Stimulated activated naive B cell treated with anti-CD40 and anti-IgM and Interleukin-4, amounts not matched to agents 10 μg/mL and 1 μg/mL and 100 μg/mL, for 72 hours (primary cell): ENCODE results near the gene SLC16A11.

Experiments used
- ATAC-seq, 2 donors: fragments of 150-1000 bp; cut with Tn5 transposase; replicated peaks; 2 replicates each; pipeline ENCODE4 v1.10.0; 2021; ENCODE audit warnings: moderate library complexity in 1 of 2
- DNase-seq: peaks from one replicate; pipeline ENCODE4 v3.0.0; 2021
- H3K27ac Mint-ChIP-seq: one replicate; pipeline ENCODE4 v1.8.0; 2022; ENCODE audit warnings: mild to moderate bottlenecking, mixed read lengths
- H3K27me3 Mint-ChIP-seq, 2 donors: one replicate each; pipeline ENCODE4 v1.8.0; 2022; ENCODE audit warnings: mixed read lengths in 2 of 2
- H3K36me3 Mint-ChIP-seq, 2 donors: one replicate each; pipeline ENCODE4 v1.8.0; 2022; ENCODE audit warnings: mixed read lengths in 2 of 2, mild to moderate bottlenecking in 1 of 2
- H3K4me1 Mint-ChIP-seq, 2 donors: one replicate each; pipeline ENCODE4 v1.8.0; 2022; ENCODE audit warnings: mixed read lengths in 2 of 2, mild to moderate bottlenecking in 1 of 2
- H3K4me3 Mint-ChIP-seq, 2 donors: one replicate each; pipeline ENCODE4 v1.8.0; 2022; ENCODE audit warnings: mild to moderate bottlenecking in 2 of 2, mixed read lengths in 2 of 2, moderate library complexity in 1 of 2
- H3K9me3 Mint-ChIP-seq, 2 donors: one replicate each; pipeline ENCODE4 v1.8.0; 2022; ENCODE audit warnings: mixed read lengths in 2 of 2, mild to moderate bottlenecking in 1 of 2

Gene SLC16A11

GRCh38 chr17:7016418-7016817 lies 27.5 kb downstream of the SLC16A11 start:
- Mint-ChIP-seq H3K9me3 (no peaks in the 10 kb centered on the region), H3K27ac (peak overlapping the region; percentile 49), H3K4me1 (peaks cover 41 to 61% of the 10 kb centered on the region in 2 donors), H3K27me3 (no peaks in the 10 kb centered on the region), H3K4me3 (peak overlapping the region; percentile 94 to 100), H3K36me3 (peaks cover 37 to 50% of the 10 kb centered on the region in 2 donors)
- ATAC-seq (no peak), DNase-seq (no peak)

- Mint-ChIP-seq H3K4me1 (peaks cover 40 to 64% of the 10 kb centered on the region in 2 donors), H3K36me3 (peaks cover 37 to 53% of the 10 kb centered on the region in 2 donors), H3K4me3 (peak overlapping the region; percentile 94 to 100), H3K27ac (peak overlapping the region; percentile 98), H3K9me3 (no peaks in the 10 kb centered on the region), H3K27me3 (no peaks in the 10 kb centered on the region)
- peak; percentile 76 for DNase-seq
- peak; percentile 41 to 44 for ATAC-seq
Measured at GRCh38 chr17:7014995-7015958, 28.6 kb downstream of the SLC16A11 start.

DNA sequence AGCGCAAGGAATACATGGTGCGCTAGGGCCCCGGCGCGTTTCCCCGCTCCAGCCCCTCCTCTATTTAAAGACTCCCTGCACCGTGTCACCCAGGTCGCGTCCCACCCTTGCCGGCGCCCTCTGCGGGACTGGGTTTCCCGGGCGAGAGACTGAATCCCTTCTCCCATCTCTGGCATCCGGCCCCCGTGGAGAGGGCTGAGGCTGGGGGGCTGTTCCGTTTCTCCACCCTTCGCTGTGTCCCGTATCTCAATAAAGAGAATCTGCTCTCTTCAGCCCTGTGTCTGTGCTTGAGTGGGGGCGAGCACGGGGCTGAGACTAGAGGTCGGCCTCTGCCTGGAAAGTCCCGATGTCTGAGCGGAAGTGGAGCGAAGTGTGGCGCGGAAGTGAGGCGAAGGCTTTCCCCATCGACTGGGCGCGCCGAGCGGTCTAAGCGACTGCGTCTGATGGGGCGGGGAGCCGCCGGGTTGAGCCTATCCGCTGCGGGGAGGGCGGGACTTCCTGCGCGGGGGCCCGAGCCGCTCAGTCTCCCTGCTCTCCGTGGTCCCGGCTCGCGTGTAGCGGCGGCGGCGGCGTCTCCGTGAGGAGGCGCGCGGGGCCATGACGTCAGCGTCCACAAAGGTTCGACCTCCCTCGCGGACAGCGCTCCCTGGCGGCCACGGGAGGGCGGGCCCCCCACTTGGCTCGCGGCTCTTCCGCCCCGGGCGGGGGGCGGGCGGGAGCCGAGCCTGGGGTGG lies 29.5 kb downstream of the SLC16A11 start:
- Mint-ChIP-seq H3K4me1 (peaks cover 40 to 72% of the 10 kb centered on the region in 2 donors), H3K9me3 (no peaks in the 10 kb centered on the region), H3K4me3 (peak overlapping the region; percentile 98 to 100), H3K36me3 (peaks cover 42 to 57% of the 10 kb centered on the region in 2 donors), H3K27ac (peak overlapping the region; percentile 99), H3K27me3 (no peaks in the 10 kb centered on the region)
- DNase-seq (peak; percentile 97), ATAC-seq (peak; percentile 86 to 88)

GRCh38 chr17:7011942-7012254 lies 32.0 kb downstream of the SLC16A11 start:
- Mint-ChIP-seq H3K27me3 (no peaks in the 10 kb centered on the region), H3K36me3 (peaks cover 44 to 56% of the 10 kb centered on the region in 2 donors), H3K9me3 (no peaks in the 10 kb centered on the region), H3K27ac (peak overlapping the region; percentile 99), H3K4me1 (peaks cover 30 to 65% of the 10 kb centered on the region in 2 donors), H3K4me3 (peak overlapping the region; percentile 98 to 100)
- ATAC-seq: no peak
- DNase-seq: no peak

DNA sequence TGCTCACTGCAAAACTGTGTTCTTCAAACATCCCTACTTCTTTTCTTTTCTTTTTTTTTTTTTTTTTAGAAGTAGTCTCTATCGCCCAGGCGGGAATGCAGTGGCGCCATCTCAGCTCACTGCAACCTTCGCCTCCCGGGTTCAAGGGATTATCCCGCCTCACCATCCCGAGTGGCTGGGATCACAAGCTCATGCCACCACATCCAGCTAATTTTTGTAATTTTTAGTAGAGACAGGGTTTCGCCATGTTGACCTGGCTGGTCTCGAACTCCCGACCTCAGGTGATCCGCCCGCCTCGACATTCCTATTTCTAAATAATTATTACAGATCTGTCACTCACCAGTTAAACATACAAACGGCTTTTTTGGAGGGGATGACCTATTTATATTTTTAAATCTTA lies 32.5 kb downstream of the SLC16A11 start:
- no peak for ATAC-seq
- peaks cover 41 to 52% of the 10 kb centered on the region in 2 donors for H3K36me3 Mint-ChIP-seq
- H3K9me3 Mint-ChIP-seq: no peaks in the 10 kb centered on the region
- no peaks in the 10 kb centered on the region for H3K27me3 Mint-ChIP-seq
- no peak overlapping the region for H3K27ac Mint-ChIP-seq
- H3K4me3 Mint-ChIP-seq: peak overlapping the region; percentile 98 to 100
- no peak for DNase-seq
- H3K4me1 Mint-ChIP-seq: peaks cover 26 to 65% of the 10 kb centered on the region in 2 donors

DNA sequence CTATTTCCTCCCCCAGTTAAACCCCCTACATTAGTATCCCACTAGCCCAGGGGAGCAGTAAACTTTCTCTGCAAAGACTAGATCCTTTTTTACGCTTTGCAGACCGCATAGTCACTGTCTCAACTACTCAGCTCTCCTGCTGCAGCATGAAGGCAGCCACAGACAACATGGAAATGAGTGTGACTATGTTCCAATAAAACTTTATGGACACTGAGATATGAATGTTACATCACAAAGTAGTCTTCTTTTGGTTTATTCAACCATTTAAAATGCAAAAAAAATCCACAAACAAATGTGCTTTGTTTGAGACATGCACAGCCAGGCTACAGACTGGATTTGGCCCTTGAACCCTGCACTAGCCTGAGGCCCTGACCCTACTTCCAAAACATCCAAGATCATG lies 33.4 kb downstream of the SLC16A11 start:
- no peak for ATAC-seq
- no peaks in the 10 kb centered on the region for H3K9me3 Mint-ChIP-seq
- H3K4me3 Mint-ChIP-seq: peak overlapping the region; percentile 98 to 100
- no peaks in the 10 kb centered on the region for H3K27me3 Mint-ChIP-seq
- peak overlapping the region; percentile 56 for H3K27ac Mint-ChIP-seq
- DNase-seq: no peak
- peaks cover 37 to 51% of the 10 kb centered on the region in 2 donors for H3K36me3 Mint-ChIP-seq
- peaks cover 25 to 65% of the 10 kb centered on the region in 2 donors for H3K4me1 Mint-ChIP-seq

- peaks cover 36 to 55% of the 10 kb centered on the region in 2 donors for H3K4me1 Mint-ChIP-seq
- no peak overlapping the region for H3K4me3 Mint-ChIP-seq
- no peaks in the 10 kb centered on the region for H3K27me3 Mint-ChIP-seq
- peak overlapping the region; percentile 25 for H3K27ac Mint-ChIP-seq
- DNase-seq (no peak), ATAC-seq (no peak)
- no peaks in the 10 kb centered on the region for H3K9me3 Mint-ChIP-seq
- peaks cover 27 to 48% of the 10 kb centered on the region in 2 donors for H3K36me3 Mint-ChIP-seq
Measured at GRCh38 chr17:7007143-7007542, 36.7 kb downstream of the SLC16A11 start.

- H3K9me3 Mint-ChIP-seq: no peaks in the 10 kb centered on the region
Measured at GRCh38 chr17:7005716-7006115, 38.2 kb downstream of the SLC16A11 start.

GRCh38 chr17:7004398-7005253 lies 39.3 kb downstream of the SLC16A11 start:
- no peaks in the 10 kb centered on the region for H3K27me3 Mint-ChIP-seq
- DNase-seq (no peak), ATAC-seq (peak; percentile 97 to 98)
- no peaks in the 10 kb centered on the region for H3K9me3 Mint-ChIP-seq
- no peak overlapping the region for H3K4me3 Mint-ChIP-seq
- H3K4me1 Mint-ChIP-seq: peaks cover 32 to 43% of the 10 kb centered on the region in 2 donors
- H3K27ac Mint-ChIP-seq: peak overlapping the region; percentile 51
- peaks cover 40 to 57% of the 10 kb centered on the region in 2 donors for H3K36me3 Mint-ChIP-seq

More at GRCh38 chr17:7005716-7006115, 38.2 kb downstream of the SLC16A11 start:
- H3K4me3 Mint-ChIP-seq: no peak overlapping the region
- no peaks in the 10 kb centered on the region for H3K27me3 Mint-ChIP-seq
- peaks cover 36 to 56% of the 10 kb centered on the region in 2 donors for H3K36me3 Mint-ChIP-seq
- peaks cover 37 to 49% of the 10 kb centered on the region in 2 donors for H3K4me1 Mint-ChIP-seq
- DNase-seq (no peak), ATAC-seq (no peak)
- H3K27ac Mint-ChIP-seq: no peak overlapping the region

DNA sequence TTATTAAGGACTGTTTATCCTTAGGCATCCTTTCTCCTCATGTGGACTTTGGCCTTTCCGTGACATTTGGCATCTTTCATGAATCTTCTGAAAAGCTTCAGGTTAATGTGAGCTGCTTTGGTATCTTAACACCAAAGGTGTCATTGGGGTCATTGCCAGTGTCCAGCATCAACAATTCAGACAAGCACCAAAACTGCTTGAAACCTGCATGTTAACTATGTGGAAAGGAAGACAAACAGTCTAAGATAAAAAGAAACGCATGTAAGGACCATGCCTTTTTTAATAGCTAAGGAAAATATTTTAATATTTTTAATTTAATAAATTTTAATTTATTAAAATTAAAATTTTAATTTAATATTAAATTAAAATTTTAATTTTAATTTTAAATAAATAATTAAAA lies 40.1 kb downstream of the SLC16A11 start:
- peaks cover 30 to 36% of the 10 kb centered on the region in 2 donors for H3K4me1 Mint-ChIP-seq
- no peak overlapping the region for H3K27ac Mint-ChIP-seq
- H3K4me3 Mint-ChIP-seq: no peak overlapping the region
- peaks cover 40 to 56% of the 10 kb centered on the region in 2 donors for H3K36me3 Mint-ChIP-seq
- no peak for ATAC-seq
- no peaks in the 10 kb centered on the region for H3K27me3 Mint-ChIP-seq
- H3K9me3 Mint-ChIP-seq: no peaks in the 10 kb centered on the region
- DNase-seq: no peak

DNA sequence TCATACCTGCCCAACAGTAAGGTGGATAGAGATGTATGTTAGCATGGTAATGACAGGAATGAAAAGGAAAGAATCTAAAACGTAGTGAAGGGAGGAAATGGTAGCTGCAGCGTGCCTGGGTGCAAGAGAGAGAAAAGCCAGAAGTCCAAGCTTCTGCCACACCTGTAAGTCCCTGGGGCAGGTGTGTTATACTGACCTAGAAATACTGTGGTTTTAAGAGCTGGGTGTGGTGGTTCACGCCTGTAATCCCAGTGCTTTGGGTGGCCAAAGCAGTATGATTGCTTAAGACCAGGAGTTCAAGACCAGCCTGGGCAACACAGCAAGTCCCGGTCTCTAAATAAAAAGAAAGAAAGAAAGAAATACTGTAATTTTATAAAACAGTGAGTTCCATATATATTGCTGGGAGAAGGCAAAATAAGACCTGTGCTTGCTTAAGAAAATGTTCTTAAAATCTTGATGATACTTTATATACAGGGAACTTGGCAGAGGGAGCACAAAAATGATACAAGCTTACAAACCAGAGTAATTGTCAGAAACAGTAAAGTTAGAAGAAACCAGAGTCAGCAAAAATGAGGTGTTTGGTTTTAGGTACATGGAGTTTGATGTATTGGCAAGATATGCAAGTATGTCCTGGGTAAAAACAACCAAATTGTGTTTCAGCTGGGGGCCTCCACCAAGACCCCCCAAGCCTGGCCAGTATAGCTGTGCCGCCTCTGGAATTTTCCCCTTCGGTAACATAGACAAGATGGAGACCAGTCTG lies 41.4 kb downstream of the SLC16A11 start:
- Mint-ChIP-seq H3K9me3 (no peaks in the 10 kb centered on the region), H3K4me3 (no peak overlapping the region), H3K36me3 (peaks cover 46 to 66% of the 10 kb centered on the region in 2 donors), H3K27ac (no peak overlapping the region), H3K27me3 (no peaks in the 10 kb centered on the region), H3K4me1 (peaks cover 32 to 35% of the 10 kb centered on the region in 2 donors)
- DNase-seq: no peak
- ATAC-seq: no peak

DNA sequence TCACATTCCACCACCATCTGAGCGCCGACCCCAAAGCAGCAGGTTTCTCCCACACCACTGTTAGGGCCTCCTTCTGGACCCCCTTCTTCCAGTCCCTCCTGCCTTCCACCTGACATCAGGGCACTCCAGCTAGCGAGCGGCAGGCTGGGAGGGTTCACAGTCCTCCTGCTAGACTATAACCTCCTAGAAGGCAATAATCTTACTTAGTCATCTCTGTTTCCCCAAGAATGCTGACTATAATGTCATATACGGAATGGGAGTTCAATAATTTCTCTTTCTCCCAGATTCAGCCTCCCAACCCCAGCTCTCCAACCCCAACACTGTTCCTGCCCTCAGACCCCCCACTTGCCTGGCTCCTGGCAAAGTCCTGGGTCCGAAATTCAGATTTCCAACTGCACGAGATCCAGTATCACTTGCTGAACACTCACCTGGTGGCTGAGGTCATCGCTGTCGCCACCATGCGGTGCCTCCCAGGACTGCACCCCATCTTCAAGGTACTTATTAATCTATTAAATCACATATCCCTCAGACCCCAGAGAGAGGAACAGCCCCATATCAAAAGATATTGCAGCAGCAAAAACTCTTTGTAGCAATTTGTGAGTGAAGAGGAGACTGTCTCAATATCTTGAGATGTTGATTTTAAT lies 42.5 kb downstream of the SLC16A11 start:
- DNase-seq (no peak), ATAC-seq (no peak)
- Mint-ChIP-seq H3K27ac (peak overlapping the region; percentile 10), H3K27me3 (no peaks in the 10 kb centered on the region), H3K4me1 (peaks cover 25 to 28% of the 10 kb centered on the region in 2 donors), H3K9me3 (no peaks in the 10 kb centered on the region), H3K36me3 (peaks cover 44 to 69% of the 10 kb centered on the region in 2 donors), H3K4me3 (no peak overlapping the region)
